Measurements from ENCODE around the gene CLCN5.
A peak's percentile ranks its signal among the peaks of the same experiment; 100 is the strongest.

DNA sequence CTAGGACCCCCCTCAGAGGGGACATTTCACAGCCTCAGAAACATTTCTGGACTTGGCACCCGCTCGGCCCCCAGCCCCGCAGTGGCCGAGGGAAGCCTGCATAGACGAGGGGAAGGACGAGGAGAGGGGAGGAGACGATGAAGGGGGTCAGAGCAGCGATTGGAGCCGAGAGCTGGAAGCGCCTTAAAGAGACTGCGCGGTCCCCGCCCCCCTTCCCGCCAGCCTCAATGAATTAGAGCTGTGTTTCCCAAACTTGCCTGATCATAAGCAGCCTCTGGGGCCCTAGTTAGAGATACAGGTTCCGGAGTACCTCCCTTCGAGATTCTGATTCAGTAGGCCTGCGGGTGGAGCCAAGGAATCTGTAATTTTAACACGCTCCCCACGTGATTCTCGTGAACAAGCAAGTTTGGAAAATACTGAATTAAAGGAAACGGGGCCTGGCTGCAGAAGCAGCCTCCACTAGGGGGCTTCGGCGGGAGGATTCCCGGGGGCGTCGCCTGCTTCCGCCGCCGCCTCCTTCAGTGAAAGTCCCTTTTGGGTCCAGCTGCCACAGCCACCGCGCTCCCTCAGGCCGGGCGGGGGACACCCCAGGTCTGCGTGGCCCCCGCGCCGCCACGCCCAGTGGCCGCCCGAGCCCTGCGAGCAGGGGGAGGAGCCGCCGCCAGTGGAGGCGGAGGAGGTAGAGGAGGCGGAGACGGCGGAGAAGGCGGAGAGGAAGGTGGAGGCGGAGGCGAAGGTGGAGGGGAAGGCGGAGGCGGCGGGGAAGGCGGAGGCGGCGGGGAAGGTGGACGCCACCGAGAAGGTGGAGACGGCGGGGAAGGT is 43.4 kb upstream of the CLCN5 start, which contains the start of gene USP27X:
- TF ChIP-seq POLR2A (IDR thresholded peaks at IDR 0.05) (peak; percentile 30), POLR2AphosphoS5 (IDR thresholded peaks at IDR 0.05) (no peak)
- TF ChIP-seq, protein P1, sequence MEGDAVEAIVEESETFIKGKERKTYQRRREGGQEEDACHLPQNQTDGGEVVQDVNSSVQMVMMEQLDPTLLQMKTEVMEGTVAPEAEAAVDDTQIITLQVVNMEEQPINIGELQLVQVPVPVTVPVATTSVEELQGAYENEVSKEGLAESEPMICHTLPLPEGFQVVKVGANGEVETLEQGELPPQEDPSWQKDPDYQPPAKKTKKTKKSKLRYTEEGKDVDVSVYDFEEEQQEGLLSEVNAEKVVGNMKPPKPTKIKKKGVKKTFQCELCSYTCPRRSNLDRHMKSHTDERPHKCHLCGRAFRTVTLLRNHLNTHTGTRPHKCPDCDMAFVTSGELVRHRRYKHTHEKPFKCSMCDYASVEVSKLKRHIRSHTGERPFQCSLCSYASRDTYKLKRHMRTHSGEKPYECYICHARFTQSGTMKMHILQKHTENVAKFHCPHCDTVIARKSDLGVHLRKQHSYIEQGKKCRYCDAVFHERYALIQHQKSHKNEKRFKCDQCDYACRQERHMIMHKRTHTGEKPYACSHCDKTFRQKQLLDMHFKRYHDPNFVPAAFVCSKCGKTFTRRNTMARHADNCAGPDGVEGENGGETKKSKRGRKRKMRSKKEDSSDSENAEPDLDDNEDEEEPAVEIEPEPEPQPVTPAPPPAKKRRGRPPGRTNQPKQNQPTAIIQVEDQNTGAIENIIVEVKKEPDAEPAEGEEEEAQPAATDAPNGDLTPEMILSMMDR (IDR thresholded peaks at IDR 0.05): peak in 2 of 3 donors; percentile 49 to 63

Data from breast epithelium (tissue), 3 donors.